GM10266 (cell line): ENCODE results near the gene SMIM32.

Source experiments
- DNase-seq: peaks from one replicate; pipeline ENCODE4 v3.0.0; 2012; ENCODE audit errors: extremely low spot score
- CTCF ChIP-seq: IDR thresholded peaks from 2 replicates; pipeline ENCODE4 v1.5.1; 2012; ENCODE audit warnings: mild to moderate bottlenecking, low read depth; ENCODE audit not compliant: control insufficient read depth, insufficient read depth; ENCODE audit errors: missing control alignments

SMIM32 gene

GRCh38 chr5:136162008-136162407, 31.0 kb downstream of the SMIM32 start:
- DNase-seq: no peak
- TF ChIP-seq CTCF: no peak

DNA sequence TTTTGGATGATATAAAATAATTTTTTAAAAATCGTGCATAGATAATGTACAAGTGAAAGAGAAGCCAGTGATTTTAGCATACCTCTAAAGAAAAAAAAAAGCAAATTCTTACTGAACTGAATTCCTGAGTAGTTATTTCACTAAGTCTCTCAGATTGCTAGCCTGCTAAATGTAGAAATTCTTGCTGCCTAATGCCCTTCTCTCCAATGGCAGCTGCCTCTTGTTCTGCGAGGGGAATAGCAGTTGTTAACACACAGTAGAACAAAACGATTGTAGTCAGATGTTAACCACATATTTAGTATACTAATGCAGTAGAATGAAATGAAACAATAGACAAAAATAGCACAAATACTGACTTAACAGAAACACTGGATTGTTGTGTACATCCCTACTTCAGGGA, 33.5 kb downstream of the SMIM32 start:
- no peak for DNase-seq
- no peak for TF ChIP-seq CTCF

GRCh38 chr5:136157514-136157913, 35.4 kb downstream of the SMIM32 start:
- no peak for DNase-seq
- TF ChIP-seq CTCF: no peak

- DNase-seq: no peak
- no peak for TF ChIP-seq CTCF
These were observed 37.2 kb downstream of the SMIM32 start for GRCh38 chr5:136155761-136156160.

GRCh38 chr5:136155078-136155477, 37.9 kb downstream of the SMIM32 start:
- DNase-seq: no peak
- TF ChIP-seq CTCF: no peak

DNA sequence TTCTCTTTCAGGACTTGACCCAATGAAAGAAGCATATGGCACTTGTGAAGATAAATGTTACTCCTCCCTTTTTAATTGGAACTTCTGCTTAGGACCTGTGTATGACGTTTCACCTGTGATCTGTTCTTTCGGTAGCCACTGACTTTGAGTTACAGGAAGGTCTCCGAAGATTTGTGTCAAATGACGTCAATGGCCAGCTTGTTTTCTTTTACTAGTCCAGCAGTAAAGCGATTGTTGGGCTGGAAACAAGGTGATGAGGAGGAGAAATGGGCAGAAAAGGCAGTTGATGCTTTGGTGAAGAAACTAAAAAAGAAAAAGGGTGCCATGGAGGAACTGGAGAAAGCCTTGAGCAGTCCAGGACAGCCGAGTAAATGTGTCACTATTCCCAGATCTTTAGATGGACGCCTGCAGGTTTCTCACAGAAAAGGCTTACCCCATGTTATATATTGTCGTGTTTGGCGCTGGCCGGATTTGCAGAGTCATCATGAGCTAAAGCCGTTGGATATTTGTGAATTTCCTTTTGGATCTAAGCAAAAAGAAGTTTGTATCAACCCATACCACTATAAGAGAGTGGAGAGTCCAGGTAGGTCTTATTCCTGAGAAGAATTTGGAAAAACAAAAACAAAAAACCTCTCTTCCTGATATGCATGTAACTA, 39.3 kb downstream of the SMIM32 start:
- TF ChIP-seq CTCF: no peak
- no peak for DNase-seq

GRCh38 chr5:136149891-136150290, 43.1 kb downstream of the SMIM32 start:
- no peak for DNase-seq
- TF ChIP-seq CTCF: no peak
